ENCODE results near the gene SLC7A9. TPM values are rescaled to one million over a fixed set of nuclear protein-coding genes. Genes with fewer than 3 reads are reported as not detected.

SLC7A9 gene
- total RNA-seq, result 0.20 and 0.55 TPM in 2 replicates

- intact Hi-C loops (cut with micrococcal nuclease), result no loop called here
Observed at GRCh38 chr19:32869369-32869965, at the start of gene SLC7A9. Gene SLC7A9 (minus strand): TSS chr19:32869767. CDS start chr19:32868534, 1,233 bp downstream.

- intact Hi-C loops (cut with micrococcal nuclease), result no loop called here
Observed at GRCh38 chr19:32919365-32919764, 49.8 kb upstream of the SLC7A9 start.

- intact Hi-C loops (cut with micrococcal nuclease), result no loop called here
Observed at GRCh38 chr19:32917616-32917996, 48.0 kb upstream of the SLC7A9 start.

- intact Hi-C loops (cut with micrococcal nuclease), result no loop called here
Observed at GRCh38 chr19:32916969-32917615, 47.5 kb upstream of the SLC7A9 start.

GRCh38 chr19:32914879-32915660 lies 45.5 kb upstream of the SLC7A9 start:
- intact Hi-C loops (cut with micrococcal nuclease), result no loop called here

- intact Hi-C loops (cut with micrococcal nuclease), result no loop called here
Observed at GRCh38 chr19:32911467-32911866, 41.9 kb upstream of the SLC7A9 start.

- intact Hi-C loops (cut with micrococcal nuclease), result no loop called here
Observed at GRCh38 chr19:32910874-32911273, 41.3 kb upstream of the SLC7A9 start.

GRCh38 chr19:32910094-32910493 lies 40.5 kb upstream of the SLC7A9 start:
- intact Hi-C loops (cut with micrococcal nuclease), result no loop called here

GRCh38 chr19:32909257-32909656 lies 39.7 kb upstream of the SLC7A9 start:
- intact Hi-C loops (cut with micrococcal nuclease), result no loop called here

GRCh38 chr19:32908641-32909190 lies 39.1 kb upstream of the SLC7A9 start:
- intact Hi-C loops (cut with micrococcal nuclease), result no loop called here

- intact Hi-C loops (cut with micrococcal nuclease), result no loop called here
Observed at GRCh38 chr19:32902448-32902847, 32.9 kb upstream of the SLC7A9 start.

GRCh38 chr19:32901504-32902161 lies 32.1 kb upstream of the SLC7A9 start:
- intact Hi-C loops (cut with micrococcal nuclease), result no loop called here

GRCh38 chr19:32896516-32897214 lies 27.1 kb upstream of the SLC7A9 start:
- intact Hi-C loops (cut with micrococcal nuclease), result no loop called here

GRCh38 chr19:32895384-32895783 lies 25.8 kb upstream of the SLC7A9 start:
- intact Hi-C loops (cut with micrococcal nuclease), result no loop called here

GRCh38 chr19:32891609-32892008 lies 22.0 kb upstream of the SLC7A9 start:
- intact Hi-C loops (cut with micrococcal nuclease), result no loop called here

- intact Hi-C loops (cut with micrococcal nuclease), result no loop called here
Observed at GRCh38 chr19:32890841-32891240, 21.3 kb upstream of the SLC7A9 start.

GRCh38 chr19:32890326-32890725 lies 20.8 kb upstream of the SLC7A9 start:
- intact Hi-C loops (cut with micrococcal nuclease), result no loop called here

- intact Hi-C loops (cut with micrococcal nuclease), result no loop called here
Observed at GRCh38 chr19:32889137-32889934, 19.8 kb upstream of the SLC7A9 start.

GRCh38 chr19:32887572-32888215 lies 18.1 kb upstream of the SLC7A9 start:
- intact Hi-C loops (cut with micrococcal nuclease), result no loop called here

- intact Hi-C loops (cut with micrococcal nuclease), result no loop called here
Observed at GRCh38 chr19:32886241-32886640, 16.7 kb upstream of the SLC7A9 start.
